Stimulated activated CD4-positive, alpha-beta T cell treated with anti-CD3 and anti-CD28 coated beads, Interleukin-2, amount 100 ng/mL, for 24 hours (primary cell): ENCODE data around the gene SHF.
"Not testable (repeated sequence)": the region's sequence is repeated elsewhere in the genome, so short reads cannot be mapped to it uniquely, and the experiment has no call there.

Source experiments
- DNase-seq, 2 donors: peaks; one replicate each; pipeline ENCODE4 v3.0.0-alpha.2; 2020

The SHF gene

GRCh38 chr15:45187894-45188830 lies at the start of gene SHF:
SHF (minus strand) TSS chr15:45187966; CDS start chr15:45187951, 15 bp downstream.
- DNase-seq: peak; percentile 80 to 85

GRCh38 chr15:45236806-45237205 lies 49.0 kb upstream of the SHF start:
- not testable (repeated sequence) for DNase-seq

GRCh38 chr15:45234562-45235235 lies 46.9 kb upstream of the SHF start:
- DNase-seq: no peak

- DNase-seq: no peak
Measured at GRCh38 chr15:45231864-45232562, 44.2 kb upstream of the SHF start.

GRCh38 chr15:45231132-45231531 lies 43.4 kb upstream of the SHF start:
- DNase-seq: no peak

GRCh38 chr15:45230245-45230965 lies 42.6 kb upstream of the SHF start:
- DNase-seq: no peak

- DNase-seq: no peak
Measured at GRCh38 chr15:45228931-45229330, 41.2 kb upstream of the SHF start.

GRCh38 chr15:45225506-45226273 lies 37.9 kb upstream of the SHF start:
- DNase-seq: no peak

- DNase-seq: no peak
Measured at GRCh38 chr15:45224621-45225217, 37.0 kb upstream of the SHF start.

- DNase-seq: no peak
Measured at GRCh38 chr15:45221967-45222366, 34.2 kb upstream of the SHF start.

- no peak for DNase-seq
Measured at GRCh38 chr15:45221053-45221599, 33.4 kb upstream of the SHF start.

GRCh38 chr15:45212493-45212892 lies 24.7 kb upstream of the SHF start:
- no peak for DNase-seq

GRCh38 chr15:45205192-45205591 lies 17.4 kb upstream of the SHF start:
- peak; percentile 65 to 68 for DNase-seq

GRCh38 chr15:45203182-45203581 lies 15.4 kb upstream of the SHF start:
- no peak for DNase-seq

GRCh38 chr15:45201869-45202268 lies 14.1 kb upstream of the SHF start:
- no peak for DNase-seq

- DNase-seq: no peak
Measured at GRCh38 chr15:45201557-45201859, 13.7 kb upstream of the SHF start.

GRCh38 chr15:45200799-45201556 lies 13.2 kb upstream of the SHF start:
- peak; percentile 88 to 93 for DNase-seq

GRCh38 chr15:45200001-45200798 lies 12.4 kb upstream of the SHF start:
- peak; percentile 97 to 98 for DNase-seq

GRCh38 chr15:45199136-45199810 lies 11.5 kb upstream of the SHF start:
- peak; percentile 37 to 53 for DNase-seq
